KBM-7 (cell line): ENCODE data around the gene ACTMAP.
A peak's percentile ranks its signal among the peaks of the same experiment; 100 is the strongest.

Source experiments
- DNase-seq: peaks from one replicate; pipeline ENCODE4 v3.0.0-alpha.2; 2015
- in situ Hi-C: fragments of 300-500 bp; cut with MboI; formaldehyde crosslinking; loops from 2 replicates; pipeline ENCODE4 v1.14.3; 2020; ENCODE audit warnings: low sequenced_read_pairs, low pct_unique_long_range_greater_than_20kb, mixed read lengths

ACTMAP gene

GRCh38 chr19:40724315-40724714, 26.0 kb downstream of the ACTMAP start:
- no peak for DNase-seq
- in situ Hi-C loops = no loop called here

- in situ Hi-C loops = no loop called here
- no peak for DNase-seq
Measured at GRCh38 chr19:40723661-40724254, 26.5 kb downstream of the ACTMAP start.

GRCh38 chr19:40721936-40722661, 28.2 kb downstream of the ACTMAP start:
- in situ Hi-C loops = no loop called here
- DNase-seq = no peak

- DNase-seq = no peak
- in situ Hi-C loops = no loop called here
Measured at GRCh38 chr19:40721140-40721486, 29.2 kb downstream of the ACTMAP start.

GRCh38 chr19:40719414-40719894, 30.8 kb downstream of the ACTMAP start:
- in situ Hi-C loops = no loop called here
- no peak for DNase-seq

GRCh38 chr19:40718774-40719391, 31.4 kb downstream of the ACTMAP start:
- DNase-seq = peak; percentile 37
- in situ Hi-C loops = no loop called here

GRCh38 chr19:40717880-40718773, 32.1 kb downstream of the ACTMAP start:
- peak; percentile 28 for DNase-seq
- in situ Hi-C loops = no loop called here

- in situ Hi-C loops = no loop called here
- DNase-seq = peak; percentile 8
Measured at GRCh38 chr19:40717325-40717879, 32.9 kb downstream of the ACTMAP start.

- in situ Hi-C loops = no loop called here
- DNase-seq = peak; percentile 95
Measured at GRCh38 chr19:40716482-40717324, 33.6 kb downstream of the ACTMAP start, which contains the start of the genes COQ8B and ITPKC. COQ8B (minus strand) TSS chr19:40716886; CDS start chr19:40714632, 2,254 bp downstream. ITPKC (plus strand) TSS chr19:40717112; CDS start chr19:40717136, 24 bp downstream.

GRCh38 chr19:40716031-40716481, 34.2 kb downstream of the ACTMAP start:
- peak; percentile 11 for DNase-seq
- in situ Hi-C loops = no loop called here

GRCh38 chr19:40714441-40715299, 35.6 kb downstream of the ACTMAP start:
- DNase-seq = peak; percentile 90
- in situ Hi-C loops = no loop called here

GRCh38 chr19:40713939-40714338, 36.3 kb downstream of the ACTMAP start:
- DNase-seq = no peak
- in situ Hi-C loops = no loop called here

- no peak for DNase-seq
- in situ Hi-C loops = no loop called here
Measured at GRCh38 chr19:40709817-40710216, 40.5 kb downstream of the ACTMAP start.

- in situ Hi-C loops = no loop called here
- no peak for DNase-seq
Measured at GRCh38 chr19:40707615-40708014, 42.7 kb downstream of the ACTMAP start.

GRCh38 chr19:40705950-40706619, 44.2 kb downstream of the ACTMAP start:
- in situ Hi-C loops = no loop called here
- no peak for DNase-seq

- in situ Hi-C loops = no loop called here
- no peak for DNase-seq
Measured at GRCh38 chr19:40705362-40705651, 45.0 kb downstream of the ACTMAP start.
